Duodenal mucosa (tissue), 2 donors: ENCODE data around the gene TREX2.

Experiments
- H3K27ac ChIP-seq: one replicate; pipeline ENCODE4 v1.7.0; 2013; ENCODE audit warnings: low read depth, low read length
- H3K27me3 ChIP-seq, 2 donors: one replicate each; pipeline ENCODE4 v1.7.0; 2013; ENCODE audit warnings: low read length in 2 of 2, control low read depth in 1 of 2; ENCODE audit not compliant: insufficient read depth in 2 of 2, control insufficient read depth in 1 of 2
- H3K36me3 ChIP-seq, 2 donors: one replicate each; pipeline ENCODE4 v1.7.0; 2013; ENCODE audit warnings: low read length in 2 of 2, control low read depth in 1 of 2; ENCODE audit not compliant: insufficient read depth in 2 of 2, control insufficient read depth in 1 of 2
- H3K4me1 ChIP-seq, 2 donors: one replicate each; pipeline ENCODE4 v1.7.0; 2013; ENCODE audit warnings: low read length in 2 of 2, control low read depth in 1 of 2; ENCODE audit not compliant: insufficient read depth in 2 of 2, control insufficient read depth in 1 of 2
- H3K4me3 ChIP-seq, 2 donors: one replicate each; pipeline ENCODE4 v1.7.0; 2013; ENCODE audit warnings: low read length in 2 of 2, low read depth in 1 of 2
- H3K9ac ChIP-seq, 2 donors: one replicate each; pipeline ENCODE4 v1.7.0; 2013; ENCODE audit warnings: low read length in 2 of 2, low read depth in 1 of 2
- H3K9me3 ChIP-seq, 2 donors: one replicate each; pipeline ENCODE4 v1.7.0; 2013; ENCODE audit warnings: low read length in 2 of 2, control low read depth in 1 of 2; ENCODE audit not compliant: control insufficient read depth in 1 of 2

The TREX2 gene

DNA sequence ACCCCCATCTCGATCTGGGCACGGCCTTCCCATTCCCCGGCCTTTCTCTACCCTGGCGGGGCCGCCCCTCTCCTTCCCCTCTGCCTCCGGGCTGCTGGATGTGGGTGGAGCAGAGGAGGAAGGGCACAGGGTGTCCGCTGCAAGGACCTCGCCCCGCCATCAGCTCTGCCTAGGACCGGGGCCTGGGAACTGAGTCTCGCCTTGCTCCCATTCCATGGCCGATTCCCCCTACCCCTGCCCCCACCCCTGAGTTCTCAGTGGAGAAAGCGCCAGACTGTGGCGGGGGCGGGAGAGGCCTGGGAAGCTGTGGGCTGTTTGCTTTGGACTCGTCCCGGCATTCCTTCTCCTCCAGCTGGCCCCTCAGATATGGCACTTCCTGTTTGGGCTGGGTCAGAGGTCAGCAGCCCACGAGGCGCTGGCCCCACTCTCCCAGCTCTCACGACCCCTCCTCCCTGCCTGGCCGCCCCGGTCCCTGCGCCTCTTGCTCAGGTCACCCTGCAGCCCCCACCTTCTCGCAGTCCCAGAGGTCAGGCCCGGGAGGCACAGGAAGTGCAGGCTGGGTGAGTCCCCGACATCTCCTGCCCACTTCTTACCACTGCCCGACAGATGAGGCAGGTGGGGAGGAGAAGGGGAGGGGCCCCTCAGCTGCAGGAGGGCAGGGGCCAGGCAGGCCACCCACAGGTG lies 42.5 kb upstream of the TREX2 start:
- no peaks in the 10 kb centered on the region for H3K4me1 ChIP-seq
- H3K9ac ChIP-seq = no peak overlapping the region
- H3K36me3 ChIP-seq = no peaks in the 10 kb centered on the region
- H3K9me3 ChIP-seq = no peaks in the 10 kb centered on the region
- no peak overlapping the region for H3K4me3 ChIP-seq
- H3K27ac ChIP-seq = no peak overlapping the region
- no peaks in the 10 kb centered on the region for H3K27me3 ChIP-seq

- H3K36me3 ChIP-seq = no peaks in the 10 kb centered on the region
- no peak overlapping the region for H3K9ac ChIP-seq
- H3K9me3 ChIP-seq = no peaks in the 10 kb centered on the region
- no peak overlapping the region for H3K4me3 ChIP-seq
- no peaks in the 10 kb centered on the region for H3K27me3 ChIP-seq
- no peaks in the 10 kb centered on the region for H3K4me1 ChIP-seq
- no peak overlapping the region for H3K27ac ChIP-seq
Observed at GRCh38 chrX:153487590-153488071, 41.8 kb upstream of the TREX2 start.

- no peaks in the 10 kb centered on the region for H3K27me3 ChIP-seq
- H3K4me1 ChIP-seq = no peaks in the 10 kb centered on the region
- no peak overlapping the region for H3K4me3 ChIP-seq
- H3K27ac ChIP-seq = no peak overlapping the region
- no peak overlapping the region for H3K9ac ChIP-seq
- no peaks in the 10 kb centered on the region for H3K36me3 ChIP-seq
- no peaks in the 10 kb centered on the region for H3K9me3 ChIP-seq
Observed at GRCh38 chrX:153486171-153486570, 40.3 kb upstream of the TREX2 start.

DNA sequence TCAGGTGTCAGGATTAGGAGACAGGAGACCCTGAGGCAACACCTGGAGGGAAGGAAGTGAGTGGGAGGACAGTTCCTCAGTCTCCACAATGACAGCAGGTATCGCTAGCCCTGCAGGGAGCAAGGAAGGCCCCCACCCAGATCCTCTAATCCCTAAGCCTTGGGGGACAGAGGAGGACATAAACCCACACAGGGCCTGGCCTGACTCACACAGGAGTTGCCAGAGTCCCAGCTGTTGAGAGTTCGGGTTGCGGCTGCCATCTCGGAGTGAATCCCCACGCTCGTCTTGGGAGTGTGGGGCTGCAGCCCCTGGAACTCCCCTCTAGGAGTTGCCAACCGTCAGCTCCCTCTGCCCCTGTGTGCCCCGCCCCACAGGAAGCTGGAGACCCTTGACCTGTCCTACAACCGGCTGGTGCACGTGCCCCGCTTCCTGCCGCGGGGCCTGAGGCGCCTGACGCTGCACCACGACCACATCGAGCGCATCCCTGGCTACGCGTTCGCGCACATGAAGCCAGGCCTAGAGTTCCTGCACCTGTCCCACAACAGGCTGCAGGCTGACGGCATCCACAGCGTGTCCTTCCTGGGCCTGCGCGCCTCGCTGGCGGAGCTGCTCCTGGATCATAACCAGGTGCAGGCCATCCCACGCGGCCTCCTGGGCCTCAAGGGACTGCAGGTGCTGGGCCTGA lies 39.7 kb upstream of the TREX2 start:
- Histone ChIP-seq H3K27me3 (no peaks in the 10 kb centered on the region), H3K4me1 (no peaks in the 10 kb centered on the region), H3K4me3 (no peak overlapping the region), H3K27ac (no peak overlapping the region), H3K9me3 (no peaks in the 10 kb centered on the region), H3K36me3 (no peaks in the 10 kb centered on the region), H3K9ac (no peak overlapping the region)

GRCh38 chrX:153482376-153483015 lies 36.6 kb upstream of the TREX2 start:
- H3K36me3 ChIP-seq = no peaks in the 10 kb centered on the region
- H3K4me1 ChIP-seq = no peaks in the 10 kb centered on the region
- no peak overlapping the region for H3K4me3 ChIP-seq
- H3K9me3 ChIP-seq = no peaks in the 10 kb centered on the region
- no peak overlapping the region for H3K9ac ChIP-seq
- no peaks in the 10 kb centered on the region for H3K27me3 ChIP-seq
- H3K27ac ChIP-seq = no peak overlapping the region

DNA sequence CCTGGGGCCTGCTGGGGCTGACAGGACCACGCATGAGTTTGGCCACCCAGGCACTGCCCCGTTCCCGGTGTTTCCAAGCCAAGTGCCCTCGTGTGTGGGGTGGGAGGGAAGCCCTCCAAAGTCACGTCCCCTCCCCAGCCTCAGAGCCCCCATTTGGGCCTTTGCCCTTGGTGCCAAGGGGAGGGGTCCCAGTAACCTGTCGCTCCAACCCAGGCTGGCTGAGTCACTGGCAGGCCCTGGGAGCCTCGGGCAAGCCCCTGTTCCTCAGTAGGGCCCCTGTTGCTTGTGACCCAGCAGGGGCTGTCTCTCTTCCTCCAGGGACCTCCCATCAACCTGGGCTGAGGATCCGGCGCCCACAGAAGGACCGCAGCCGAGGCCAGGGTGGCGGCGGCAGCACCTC lies 35.2 kb upstream of the TREX2 start:
- Histone ChIP-seq H3K27me3 (no peaks in the 10 kb centered on the region), H3K9ac (no peak overlapping the region), H3K27ac (no peak overlapping the region), H3K4me3 (no peak overlapping the region), H3K4me1 (no peaks in the 10 kb centered on the region), H3K36me3 (no peaks in the 10 kb centered on the region), H3K9me3 (no peaks in the 10 kb centered on the region)

DNA sequence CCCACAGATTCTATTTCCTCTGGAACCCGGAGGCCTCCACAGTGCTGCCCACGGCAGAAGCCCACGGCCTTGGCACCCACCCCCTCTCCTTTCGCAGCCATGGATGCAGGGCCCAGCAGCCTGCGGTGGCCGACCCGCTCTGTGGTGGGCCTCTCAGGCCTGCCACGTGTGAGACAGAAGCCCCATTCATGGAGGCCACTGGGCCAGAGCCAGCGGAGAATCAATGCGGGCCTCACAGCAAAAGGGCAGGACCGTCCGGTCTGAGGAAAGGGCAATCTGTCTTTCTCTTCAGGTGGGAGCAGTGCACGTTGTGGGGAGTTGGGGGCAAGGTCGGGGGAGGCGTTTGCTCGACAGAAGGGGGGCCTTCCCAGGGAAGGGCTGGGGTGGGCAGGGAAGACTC lies 32.9 kb upstream of the TREX2 start:
- no peak overlapping the region for H3K9ac ChIP-seq
- no peaks in the 10 kb centered on the region for H3K36me3 ChIP-seq
- no peaks in the 10 kb centered on the region for H3K4me1 ChIP-seq
- H3K4me3 ChIP-seq = no peak overlapping the region
- no peak overlapping the region for H3K27ac ChIP-seq
- H3K9me3 ChIP-seq = no peaks in the 10 kb centered on the region
- no peaks in the 10 kb centered on the region for H3K27me3 ChIP-seq

DNA sequence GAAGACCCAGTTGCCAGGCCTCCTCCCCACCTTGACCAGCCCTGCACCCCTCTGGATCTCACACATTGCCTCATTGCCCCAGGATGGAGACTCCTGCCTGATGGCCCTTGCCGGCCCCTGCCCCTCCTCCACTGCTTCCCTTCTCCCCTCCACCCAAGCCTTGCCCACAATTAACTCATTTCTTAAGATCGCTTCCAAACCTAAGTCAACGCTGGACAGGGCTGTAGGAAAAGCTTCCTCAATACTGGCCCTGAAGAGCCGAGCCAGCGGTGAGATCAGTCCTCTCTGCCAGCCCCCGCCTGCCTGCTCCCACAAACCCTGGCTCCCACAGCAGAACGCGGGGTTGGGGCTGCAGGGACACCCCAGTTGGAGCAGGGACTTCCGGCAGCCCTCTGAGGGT lies 32.0 kb upstream of the TREX2 start:
- Histone ChIP-seq H3K36me3 (no peaks in the 10 kb centered on the region), H3K9ac (no peak overlapping the region), H3K27ac (no peak overlapping the region), H3K27me3 (no peaks in the 10 kb centered on the region), H3K4me3 (no peak overlapping the region), H3K9me3 (no peaks in the 10 kb centered on the region), H3K4me1 (no peaks in the 10 kb centered on the region)

- no peak overlapping the region for H3K27ac ChIP-seq
- no peaks in the 10 kb centered on the region for H3K4me1 ChIP-seq
- no peaks in the 10 kb centered on the region for H3K9me3 ChIP-seq
- H3K27me3 ChIP-seq = no peaks in the 10 kb centered on the region
- no peaks in the 10 kb centered on the region for H3K36me3 ChIP-seq
- H3K9ac ChIP-seq = no peak overlapping the region
- no peak overlapping the region for H3K4me3 ChIP-seq
Observed at GRCh38 chrX:153477364-153477857, 31.6 kb upstream of the TREX2 start.

GRCh38 chrX:153476666-153477363 lies 31.0 kb upstream of the TREX2 start:
- Histone ChIP-seq H3K9ac (no peak overlapping the region), H3K4me1 (no peaks in the 10 kb centered on the region), H3K36me3 (no peaks in the 10 kb centered on the region), H3K27me3 (no peaks in the 10 kb centered on the region), H3K9me3 (no peaks in the 10 kb centered on the region), H3K4me3 (no peak overlapping the region), H3K27ac (no peak overlapping the region)
